Heart right ventricle (tissue), 16 donors: Measurements from ENCODE around the gene DES. TPM values are rescaled to one million over a fixed set of nuclear protein-coding genes. Genes with fewer than 3 reads are reported as not detected.

ENCODE experiments used
- ATAC-seq, 8 donors: fragments of 200-7000 bp; cut with Tn5 transposase; one replicate each; pipeline ENCODE4 v1.9.1; 2020; ENCODE audit warnings: mild to moderate bottlenecking in 8 of 8, moderate library complexity in 8 of 8, moderate number of reproducible peaks in 1 of 8
- DNase-seq, 2 donors: peaks; one replicate each; pipeline ENCODE4 v3.0.0-alpha.2; 2020
- H3K27ac ChIP-seq, 10 donors: fragments of 200-600 bp; sonication (generic) in 2 of 10; one replicate each; pipeline versions ENCODE4 v1.5.0 to v1.8.0; 2020 to 2022; ENCODE audit warnings: mild to moderate bottlenecking in 3 of 10
- H3K27me3 ChIP-seq, 7 donors: fragments of 200-600 bp; one replicate each; pipeline ENCODE4 v1.8.0; 2021 to 2022; ENCODE audit warnings: mild to moderate bottlenecking in 2 of 7
- H3K36me3 ChIP-seq, 9 donors: fragments of 200-600 bp; sonication (generic) in 1 of 9; one replicate each; pipeline versions ENCODE4 v1.5.0 to v1.8.0; 2020 to 2022; ENCODE audit warnings: mild to moderate bottlenecking in 2 of 9
- H3K4me1 ChIP-seq, 9 donors: fragments of 200-600 bp; sonication (generic) in 1 of 9; one replicate each; pipeline versions ENCODE4 v1.5.0 to v1.8.0; 2020 to 2022; ENCODE audit warnings: mild to moderate bottlenecking in 4 of 9
- H3K4me3 ChIP-seq, 10 donors: fragments of 200-600 bp; sonication (generic) in 2 of 10; one replicate each; pipeline versions ENCODE4 v1.5.0 to v1.8.0; 2020 to 2022; ENCODE audit warnings: mild to moderate bottlenecking in 7 of 10, moderate library complexity in 2 of 10
- H3K9me3 ChIP-seq, 11 donors: fragments of 200-600 bp in 10 of 11; sonication (generic) in 2 of 11; one replicate each; pipeline versions ENCODE4 v1.5.0 to v1.8.0; 2013 to 2022; ENCODE audit warnings: mild to moderate bottlenecking in 2 of 11, control low read depth in 1 of 11, moderate library complexity in 1 of 11
- CTCF ChIP-seq, 9 donors: fragments of 200-600 bp; sonication (generic) in 2 of 9; IDR thresholded peaks; one replicate each; pipeline versions ENCODE4 v1.5.0 to v1.8.0; 2021 to 2022; ENCODE audit warnings: antibody characterized with exemption in 9 of 9, mild to moderate bottlenecking in 5 of 9, moderate library complexity in 1 of 9
- WGBS, 2 donors: extraction: QIAGEN DNeasy Blood & Tissue Kit; methylation state at CpG; one replicate each; pipeline ENCODE4 v1.1.7; 2013; ENCODE audit warnings: inconsistent platforms in 1 of 2; 5-methylcytosine and 5-hydroxymethylcytosine counted together
- intact Hi-C, 10 donors: fragments of 100-400 bp; cut with DNase I; formaldehyde crosslinking; loops; one replicate each; pipeline versions ENCODE4 v1.11.1 to v1.14.2; 2022
- polyA plus RNA-seq, 2 donors: library from polyadenylated mRNA; stranded (reverse); fragments of 200-250 nt; gene quantifications; one replicate each; pipeline ENCODE4 v1.2.3, GENCODE V29; 2013
- total RNA-seq, 10 donors: library from RNA; stranded (reverse); fragmentation: NEBNext Ultra II Directional in 3 of 10; extraction: Animal tissue kit (Norgen Biotek cat#: 25700) in 3 of 10; gene quantifications; one replicate each; pipeline versions ENCODE4 v1.2.1 to v1.2.4, GENCODE V29; 2021 to 2023
- donor health status: Arrhythmogenic right ventricular cardiomyopathy.
- donor health status: ischemic (EF 13 %, LVEDD 7.1; RV severe dilation, severe dysfunction).
- donor health status: healthy with polysubstance abuse.
- donor health status: DM: no; HTN: yes; CAD: no.
- donor health status: DM: no; HTN: no; CAD: no.
- donor health status: ischemic (EF 25% LVEDD 6.9; RV normal size, moderate dysfunction).
- donor health status: ischemic (EF 25% LVEDD 5.7; RV mildly dilated, moderate dysfunction).
- donor health status: healthy.
- donor health status: DM: yes; HTN: yes; CAD: no.
- donor health status: Ischemic cardiomyopathy.
- donor health status: ischemic (EF 35%, LVEDD 5.7; RV mildly dilated, moderate dysfunction).
- donor health status: nonischemic (EF 11% LVEDD 7.7; RV severe dilation, severe dysfunction).
- donor health status: DM: yes; HTN: yes; CAD: no.
- donor health status: PGD.
- donor health status: ischemic (EF 29% LVEDD 5.4; RV normal size, mild dysfunction).
- donor health status: nonischemic (EF 23%, LVEDD 6.1; RV moderate dilation, normal function).

The DES gene
- total and polyA plus RNA-seq, 12 donors = 12,560 to 18,019 (median 15,816) TPM

GRCh38 chr2:219457784-219458369, 39.7 kb downstream of the DES start:
- Histone ChIP-seq H3K9me3 (no peaks in the 10 kb centered on the region), H3K36me3 (peaks cover 0 to 13% (median 0%) of the 10 kb centered on the region in 9 donors), H3K27ac (peak overlapping the region in 7 of 10 donors; percentile 21 to 96 (median 91)), H3K27me3 (peaks cover 0 to 10% (median 0%) of the 10 kb centered on the region in 7 donors), H3K4me3 (no peak overlapping the region), H3K4me1 (peaks cover 13 to 68% (median 22%) of the 10 kb centered on the region in 9 donors)
- ATAC-seq = no peak
- intact Hi-C loops = loop anchor here in 6 of 10 donors (2.0 to 10.0 kb wide), 3 partner anchors 53 to 74 kb away; no protein-coding TSS in a partner anchor
- DNase-seq = no peak
- WGBS, 2 donors = 75% methylated on average over 5 of the region's 5 CpGs
- TF ChIP-seq CTCF (IDR thresholded peaks at IDR 0.05) = peak in 5 of 9 donors; percentile 16 to 42 (median 20)

GRCh38 chr2:219458996-219459395, 40.8 kb downstream of the DES start:
- no peak for ATAC-seq
- 87 to 89% methylated on average over 8 of the region's 8 CpGs for WGBS, 2 donors
- peaks cover 0 to 14% (median 0%) of the 10 kb centered on the region in 9 donors for H3K36me3 ChIP-seq
- intact Hi-C loops = loop anchor here in 6 of 10 donors (2.0 to 10.0 kb wide), 3 partner anchors 54 to 73 kb away; no protein-coding TSS in a partner anchor
- DNase-seq = no peak
- no peaks in the 10 kb centered on the region for H3K9me3 ChIP-seq
- peaks cover 0 to 5% (median 0%) of the 10 kb centered on the region in 7 donors for H3K27me3 ChIP-seq
- H3K4me1 ChIP-seq = peaks cover 4 to 63% (median 10%) of the 10 kb centered on the region in 9 donors
- H3K27ac ChIP-seq = peak overlapping the region in 8 of 10 donors; percentile 67 to 96 (median 91)
- no peak overlapping the region for H3K4me3 ChIP-seq
- no peak for TF ChIP-seq CTCF (IDR thresholded peaks at IDR 0.05)

GRCh38 chr2:219459460-219460311, 41.5 kb downstream of the DES start:
- H3K27me3 ChIP-seq = peaks cover 0 to 5% (median 0%) of the 10 kb centered on the region in 7 donors
- intact Hi-C loops = loop anchor here in 6 of 10 donors (2.0 to 10.0 kb wide), 3 partner anchors 55 to 73 kb away; no protein-coding TSS in a partner anchor
- H3K4me3 ChIP-seq = no peak overlapping the region
- no peaks in the 10 kb centered on the region for H3K9me3 ChIP-seq
- peak; percentile 57 to 81 (median 70) for ATAC-seq
- peak; percentile 75 to 92 (median 87) for TF ChIP-seq CTCF (IDR thresholded peaks at IDR 0.05)
- peaks cover 3 to 63% (median 11%) of the 10 kb centered on the region in 9 donors for H3K4me1 ChIP-seq
- H3K27ac ChIP-seq = peak overlapping the region; percentile 67 to 96 (median 90)
- H3K36me3 ChIP-seq = peaks cover 0 to 21% (median 0%) of the 10 kb centered on the region in 9 donors
- WGBS, 2 donors = 22 to 27% methylated on average over 14 of the region's 14 CpGs
- DNase-seq = peak; percentile 66 to 68

- WGBS, 2 donors = 6 to 17% methylated on average over 18 of the region's 18 CpGs
- intact Hi-C loops = no loop called here
- peak; percentile 70 to 88 (median 82) for ATAC-seq
Measured at GRCh38 chr2:219460424-219460926, 42.3 kb downstream of the DES start.

More at GRCh38 chr2:219460424-219460926, 42.3 kb downstream of the DES start:
- Histone ChIP-seq H3K27ac (peak overlapping the region; percentile 76 to 96 (median 90)), H3K36me3 (peaks cover 0 to 25% (median 0%) of the 10 kb centered on the region in 9 donors), H3K27me3 (peaks cover 0 to 5% (median 0%) of the 10 kb centered on the region in 7 donors), H3K9me3 (no peaks in the 10 kb centered on the region), H3K4me1 (peaks cover 6 to 69% (median 18%) of the 10 kb centered on the region in 9 donors), H3K4me3 (peak overlapping the region in 9 of 10 donors; percentile 19 to 46 (median 34))
- DNase-seq = peak; percentile 74
- no peak for TF ChIP-seq CTCF (IDR thresholded peaks at IDR 0.05)
